ENCODE measurements around the gene UBE2D2.
A peak's percentile ranks its signal among the peaks of the same experiment; 100 is the strongest.

Gene UBE2D2

DNA sequence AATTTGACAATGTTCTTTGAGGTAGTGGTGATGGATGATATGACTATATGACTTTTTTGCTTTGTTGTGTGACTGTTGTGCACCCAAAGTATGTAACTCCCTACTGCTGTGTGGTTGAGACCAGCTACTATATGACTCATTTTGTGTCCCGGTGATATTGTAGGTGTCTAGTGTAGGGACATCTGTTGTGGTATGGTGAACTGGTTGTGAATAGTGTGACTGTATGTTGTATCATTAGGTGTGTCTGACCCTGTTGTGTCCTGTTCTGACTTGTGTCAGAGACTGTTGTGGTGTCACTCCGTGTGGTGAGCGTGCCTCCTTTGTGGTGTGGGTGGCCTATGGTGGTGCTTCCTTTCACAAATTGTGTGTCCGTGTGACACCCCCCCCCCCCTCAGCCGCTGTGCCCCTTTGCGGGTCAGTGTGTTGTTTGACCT, 75.9 kb downstream of the UBE2D2 start:
- no peak for DNase-seq

- peak; percentile 60 for DNase-seq
Measured at GRCh38 chr5:139637438-139638089, 76.4 kb downstream of the UBE2D2 start.

DNA sequence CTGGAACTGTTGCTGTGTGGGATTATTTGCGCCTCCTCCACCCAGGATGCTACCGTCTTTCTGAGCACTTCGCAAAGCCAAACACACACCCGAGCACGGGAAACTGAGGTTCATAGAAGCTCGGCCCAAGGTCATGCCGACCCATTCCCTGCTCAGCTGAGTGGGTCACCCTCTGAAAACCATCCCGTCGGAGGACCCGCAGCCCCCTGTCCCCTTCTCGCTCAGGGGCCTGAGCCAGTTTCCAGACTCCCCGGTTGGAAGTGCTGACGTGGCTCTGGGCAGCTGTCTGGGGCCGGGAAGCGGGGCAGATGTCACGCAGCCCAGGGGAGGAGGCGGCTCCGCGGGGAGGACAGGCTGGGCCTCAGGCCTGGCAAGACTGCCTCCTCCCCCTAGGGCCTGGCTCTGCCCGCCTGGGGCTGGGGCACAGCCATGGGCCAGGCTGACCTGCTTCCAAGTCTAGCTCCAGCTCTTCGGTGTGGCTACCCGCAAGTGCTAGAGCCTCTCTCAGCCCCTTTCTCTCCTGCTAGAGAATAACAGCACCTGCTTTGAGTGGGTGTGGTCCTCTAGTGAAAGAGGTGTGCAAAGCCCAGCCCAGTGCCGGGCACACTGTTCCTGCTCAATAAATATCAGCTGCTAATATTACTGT, 77.1 kb downstream of the UBE2D2 start:
- DNase-seq = peak; percentile 63

- DNase-seq = no peak
Measured at GRCh38 chr5:139638736-139639618, 77.8 kb downstream of the UBE2D2 start.

- peak; percentile 57 for DNase-seq
Measured at GRCh38 chr5:139639619-139640380, 78.7 kb downstream of the UBE2D2 start.

DNA sequence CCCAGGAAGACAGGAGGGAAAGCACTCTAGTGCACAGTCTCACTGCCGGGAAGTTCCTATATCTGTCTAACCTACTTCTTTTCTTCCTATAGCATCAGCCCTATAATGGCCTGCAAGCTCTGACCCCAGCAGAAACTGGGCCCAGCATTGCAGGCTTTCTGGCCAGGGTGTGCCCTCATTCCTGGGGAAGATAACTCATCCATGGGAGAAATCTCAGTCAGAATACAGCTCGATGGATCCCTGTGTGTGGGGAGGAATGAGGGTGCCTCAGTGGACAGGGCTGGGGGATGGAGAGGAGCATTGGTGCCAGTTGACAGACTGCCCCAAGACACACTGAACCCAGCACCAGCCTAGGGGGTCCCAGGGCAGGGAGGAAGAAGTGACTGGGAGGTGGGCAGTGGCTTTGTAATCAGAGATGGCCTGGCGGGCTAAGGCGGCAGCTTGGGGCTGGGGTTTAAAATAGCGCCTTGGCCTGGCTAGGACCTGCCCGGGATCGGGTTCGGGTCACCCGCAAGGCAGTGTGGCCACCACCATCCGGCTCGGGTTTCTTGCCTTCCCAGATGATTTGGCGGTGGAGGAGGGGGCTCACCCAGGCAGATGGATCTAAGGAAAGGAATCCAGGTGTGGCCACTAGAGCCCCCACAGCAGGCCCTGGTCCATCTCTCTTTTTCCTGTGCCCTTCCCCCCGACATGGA, 79.4 kb downstream of the UBE2D2 start:
- DNase-seq = peak; percentile 24

DNA sequence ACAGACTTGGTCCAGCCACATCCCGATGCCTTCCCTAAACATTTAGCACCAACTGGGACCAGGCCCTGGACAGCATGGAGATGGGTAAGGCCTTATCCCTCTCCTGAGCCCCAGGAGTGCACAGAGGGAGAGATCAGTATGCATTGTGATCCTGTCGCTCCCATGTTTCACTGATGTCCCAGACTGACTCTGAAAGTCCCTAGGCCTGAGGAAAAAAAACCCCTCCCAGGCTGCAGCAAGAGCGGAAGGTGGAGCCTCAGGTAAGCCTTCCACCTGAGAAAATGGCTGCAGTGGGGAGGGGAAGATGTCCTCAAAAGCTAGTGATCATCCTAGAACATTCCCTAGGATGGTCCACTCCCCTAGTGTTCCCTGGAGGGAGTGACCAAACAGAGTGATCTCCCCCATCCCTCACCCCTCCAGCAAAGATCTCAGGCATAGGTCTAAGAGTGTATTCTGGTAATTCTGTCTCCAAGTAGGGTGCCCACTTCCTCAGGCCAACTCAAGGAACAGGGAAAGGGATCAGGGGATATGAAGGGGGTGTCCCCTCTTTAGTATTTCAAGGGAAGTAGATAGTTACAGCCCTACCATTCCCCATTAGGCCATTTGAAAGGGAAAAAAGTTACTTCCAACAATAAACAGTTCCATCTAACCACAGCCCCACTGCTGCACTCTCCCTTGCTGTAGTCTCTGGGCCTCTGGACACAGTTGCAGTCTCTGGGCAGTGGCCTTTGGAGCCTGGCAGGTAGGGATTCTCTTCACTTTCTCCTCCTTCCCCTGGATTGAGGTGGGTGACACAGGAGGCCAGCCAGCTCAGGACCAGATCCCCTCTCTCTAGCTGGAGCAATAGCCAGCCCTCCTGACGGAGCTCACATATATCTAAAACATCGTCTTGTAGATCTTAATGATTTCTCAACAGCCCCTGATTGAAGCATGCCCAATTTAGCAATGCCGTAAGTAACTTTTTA, 80.3 kb downstream of the UBE2D2 start:
- DNase-seq = no peak

DNA sequence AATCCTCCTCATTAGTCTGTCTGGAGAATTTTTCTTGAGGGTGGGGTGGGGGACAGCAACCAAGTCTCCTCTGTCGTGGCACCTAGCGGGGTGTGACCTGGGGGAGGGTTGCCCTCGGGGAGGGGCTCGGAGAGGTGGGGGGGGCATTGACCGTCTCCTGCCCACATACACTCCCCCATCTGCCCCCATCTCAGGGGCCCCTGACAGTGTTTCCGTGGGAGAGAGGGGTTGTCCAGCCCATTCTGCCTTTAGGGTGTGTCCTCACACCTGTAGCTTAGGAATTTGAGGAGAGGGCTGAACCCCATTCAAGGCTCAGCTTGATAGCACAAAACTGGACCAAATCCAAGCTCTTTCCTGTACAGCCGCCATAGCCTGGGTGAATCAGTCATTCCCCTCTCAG, 81.1 kb downstream of the UBE2D2 start:
- DNase-seq = no peak

- no peak for DNase-seq
Measured at GRCh38 chr5:139642891-139643871, 82.0 kb downstream of the UBE2D2 start.

GRCh38 chr5:139644001-139644456, 82.9 kb downstream of the UBE2D2 start:
- DNase-seq = no peak

DNA sequence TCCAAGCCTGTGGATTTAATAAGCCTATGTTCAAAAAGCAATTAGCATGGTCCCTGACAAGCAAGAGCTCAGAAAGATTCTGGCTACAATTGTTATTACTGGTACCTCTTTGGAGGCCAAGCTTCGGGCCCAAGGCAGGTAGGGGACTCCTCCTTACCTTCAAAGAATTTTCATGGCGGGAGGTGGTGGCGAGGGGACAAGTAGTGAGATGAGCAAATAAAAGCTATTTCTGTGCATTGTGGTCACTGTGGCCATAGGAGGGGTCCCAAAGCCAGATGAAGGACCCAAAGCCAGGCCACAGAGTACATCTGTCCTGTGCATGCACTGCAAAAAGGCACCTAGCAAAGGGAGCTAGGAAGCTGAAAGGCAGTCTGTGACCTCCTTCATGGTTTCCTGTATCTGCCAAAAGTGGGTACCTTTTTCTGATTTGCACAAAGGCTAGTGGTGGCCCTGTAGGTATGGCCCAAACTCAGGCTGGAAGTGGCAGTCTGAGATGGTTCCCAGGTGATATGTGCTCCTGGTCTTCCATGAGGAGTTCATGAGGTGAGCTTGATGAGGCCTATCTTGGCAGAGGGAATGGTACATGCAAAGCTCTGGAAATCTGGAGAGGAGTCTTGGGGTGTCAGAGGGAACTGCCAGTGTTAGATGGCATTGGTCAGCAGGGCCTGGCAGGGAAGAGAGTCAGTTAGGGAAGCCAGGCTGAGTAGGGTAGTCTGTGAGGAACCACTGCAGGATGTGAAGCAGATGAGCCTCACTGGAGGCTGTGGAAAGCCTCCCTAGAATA, 83.7 kb downstream of the UBE2D2 start:
- peak; percentile 1 for DNase-seq

- no peak for DNase-seq
Measured at GRCh38 chr5:139645430-139645871, 84.3 kb downstream of the UBE2D2 start.

- no peak for DNase-seq
Measured at GRCh38 chr5:139646111-139646510, 85.0 kb downstream of the UBE2D2 start.

GRCh38 chr5:139646912-139647505, 85.9 kb downstream of the UBE2D2 start:
- peak; percentile 0 for DNase-seq

GRCh38 chr5:139647506-139648204, 86.5 kb downstream of the UBE2D2 start:
- no peak for DNase-seq

DNA sequence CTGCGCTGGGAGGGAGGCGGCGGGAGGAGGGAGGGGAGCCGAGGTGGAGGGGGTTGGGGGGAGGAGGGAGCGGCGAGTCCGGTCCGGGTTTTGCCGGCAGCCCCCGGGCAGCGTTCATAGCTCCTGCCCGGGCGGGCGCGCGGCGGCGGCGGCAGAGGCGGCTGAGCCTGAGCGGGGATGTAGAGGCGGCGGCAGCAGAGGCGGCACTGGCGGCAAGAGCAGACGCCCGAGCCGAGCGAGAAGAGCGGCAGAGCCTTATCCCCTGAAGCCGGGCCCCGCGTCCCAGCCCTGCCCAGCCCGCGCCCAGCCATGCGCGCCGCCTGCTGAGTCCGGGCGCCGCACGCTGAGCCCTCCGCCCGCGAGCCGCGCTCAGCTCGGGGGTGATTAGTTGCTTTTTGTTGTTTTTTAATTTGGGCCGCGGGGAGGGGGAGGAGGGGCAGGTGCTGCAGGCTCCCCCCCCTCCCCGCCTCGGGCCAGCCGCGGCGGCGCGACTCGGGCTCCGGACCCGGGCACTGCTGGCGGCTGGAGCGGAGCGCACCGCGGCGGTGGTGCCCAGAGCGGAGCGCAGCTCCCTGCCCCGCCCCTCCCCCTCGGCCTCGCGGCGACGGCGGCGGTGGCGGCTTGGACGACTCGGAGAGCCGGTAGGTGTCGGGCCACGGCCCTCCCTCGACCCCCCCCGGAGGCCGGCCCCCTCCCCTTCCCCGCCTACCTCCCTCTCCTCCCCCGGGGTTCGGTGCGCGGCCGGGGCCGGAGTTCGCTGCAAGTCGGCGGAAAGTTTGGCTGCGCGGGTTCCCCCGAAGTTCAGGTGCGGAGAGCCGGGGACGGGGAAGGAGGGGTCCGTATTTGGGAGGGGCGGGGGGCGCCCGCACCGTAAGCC, 87.3 kb downstream of the UBE2D2 start, which contains the start of gene CXXC5:
CXXC5 (plus strand) TSS at position 145 of the 877 bp plus-strand sequence. CDS start 32,175 bp downstream, outside the sequence.
- peak; percentile 71 for DNase-seq
